ENCODE results near the gene CARNS1. TPM values are rescaled to one million over a fixed set of nuclear protein-coding genes. Genes with fewer than 3 reads are reported as not detected.

The CARNS1 gene
- total RNA-seq, 1 donor from 2014 or later, result 2.7 TPM

GRCh38 chr11:67371911-67372320 lies 43.6 kb upstream of the CARNS1 start:
- no peak for DNase-seq

GRCh38 chr11:67372321-67372992 lies 43.0 kb upstream of the CARNS1 start:
- peak; percentile 76 for DNase-seq
- intact Hi-C loops (cut with DNase I), result no loop called here

More at GRCh38 chr11:67371911-67372320, 43.6 kb upstream of the CARNS1 start:
- Histone ChIP-seq H3K27ac (peak overlapping the region; percentile 91), H3K9me3 (no peaks in the 10 kb centered on the region), H3K36me3 (no peaks in the 10 kb centered on the region), H3K4me3 (peak overlapping the region; percentile 73), H3K27me3 (no peaks in the 10 kb centered on the region), H3K4me1 (peaks cover 57% of the 10 kb centered on the region)
- ATAC-seq, result no peak
- no peak for TF ChIP-seq CTCF (IDR thresholded peaks at IDR 0.05)
- intact Hi-C loops (cut with DNase I), result no loop called here

GRCh38 chr11:67372993-67373647 lies 42.4 kb upstream of the CARNS1 start, which contains the start of gene CLCF1:
TSS of gene CLCF1 (minus strand) at chr11:67373598. CDS start at chr11:67373539, 59 bp downstream.
- Histone ChIP-seq H3K27ac (peak within 1 kb of the TSS; percentile 91), H3K9me3 (no peaks in the 10 kb centered on the region), H3K4me1 (peaks cover 45% of the 10 kb centered on the region), H3K27me3 (no peaks in the 10 kb centered on the region), H3K36me3 (no peaks in the 10 kb centered on the region), H3K4me3 (peak within 1 kb of the TSS; percentile 73)
- ATAC-seq (peak; percentile 70), DNase-seq (peak; percentile 91)
- no peak for TF ChIP-seq CTCF (IDR thresholded peaks at IDR 0.05)
- intact Hi-C loops (cut with DNase I), result no loop called here

More at GRCh38 chr11:67372321-67372992, 43.0 kb upstream of the CARNS1 start:
- Histone ChIP-seq H3K9me3 (no peaks in the 10 kb centered on the region), H3K36me3 (no peaks in the 10 kb centered on the region), H3K4me1 (peaks cover 52% of the 10 kb centered on the region), H3K27ac (peak overlapping the region; percentile 91), H3K4me3 (peak overlapping the region; percentile 73), H3K27me3 (no peaks in the 10 kb centered on the region)
- no peak for TF ChIP-seq CTCF (IDR thresholded peaks at IDR 0.05)
- ATAC-seq, result peak; percentile 11

- peaks cover 44% of the 10 kb centered on the region for H3K4me1 ChIP-seq
- TF ChIP-seq CTCF (IDR thresholded peaks at IDR 0.05), result peak; percentile 64
Measured at GRCh38 chr11:67373648-67374570, 41.6 kb upstream of the CARNS1 start.

GRCh38 chr11:67374571-67375281 lies 40.8 kb upstream of the CARNS1 start:
- H3K27me3 ChIP-seq, result no peaks in the 10 kb centered on the region
- peaks cover 37% of the 10 kb centered on the region for H3K4me1 ChIP-seq
- DNase-seq, result no peak

More at GRCh38 chr11:67373648-67374570, 41.6 kb upstream of the CARNS1 start:
- H3K36me3 ChIP-seq, result no peaks in the 10 kb centered on the region
- peak; percentile 93 for DNase-seq
- H3K9me3 ChIP-seq, result no peaks in the 10 kb centered on the region
- peak overlapping the region; percentile 91 for H3K27ac ChIP-seq
- peak; percentile 72 for ATAC-seq
- no peaks in the 10 kb centered on the region for H3K27me3 ChIP-seq
- intact Hi-C loops (cut with DNase I), result no loop called here
- H3K4me3 ChIP-seq, result peak overlapping the region; percentile 73

More at GRCh38 chr11:67374571-67375281, 40.8 kb upstream of the CARNS1 start:
- intact Hi-C loops (cut with DNase I), result no loop called here
- TF ChIP-seq CTCF (IDR thresholded peaks at IDR 0.05), result no peak
- Histone ChIP-seq H3K27ac (peak overlapping the region; percentile 91), H3K4me3 (peak overlapping the region; percentile 73), H3K9me3 (no peaks in the 10 kb centered on the region), H3K36me3 (no peaks in the 10 kb centered on the region)
- ATAC-seq, result no peak
